ENCODE data around the gene BLTP2. TPM values are rescaled to one million over a fixed set of nuclear protein-coding genes. Genes with fewer than 3 reads are reported as not detected.

Gene BLTP2
- total RNA-seq (2021) (111 to 139 TPM (median 116 TPM) in 3 replicates), Bru-seq, nascent RNA (percentile 79 among the genes with signal in this experiment)
- long read RNA-seq, experiment 1, full-length matches to known transcripts = 96 of 313 reads
- long read RNA-seq, experiment 1, partial matches to known transcripts = 135 of 313 reads
- long read RNA-seq, experiment 1, other reads (novel, unspliced or antisense) = 82 of 313 reads
- long read RNA-seq, experiment 2, partial matches to known transcripts = 51 of 98 reads
- long read RNA-seq, experiment 2, other reads (novel, unspliced or antisense) = 47 of 98 reads
- long read RNA-seq, experiment 3, partial matches to known transcripts = 0 of 5 reads
- long read RNA-seq, experiment 3, other reads (novel, unspliced or antisense) = 2 of 5 reads

- Mint-ChIP-seq H3K27ac (peak within 1 kb of the TSS; percentile 96), H3K4me1 (peaks cover 24% of the 10 kb centered on the region), H3K4me3 (peak within 1 kb of the TSS; percentile 93), H3K27me3 (ENCODE audit: low read depth) (no peaks in the 10 kb centered on the region), H3K9me3 (no peaks in the 10 kb centered on the region), H3K36me3 (peaks cover 43% of the 10 kb centered on the region)
- DNase-seq (ENCODE audit: low spot score) = peak; percentile 95
- POLR2A ChIA-PET = interaction anchor here (0.5 to 2.4 kb wide), 10 partner anchors 14 to 105 kb away, joined by 3 to 12 read pairs (median 4); partner anchors contain the start of genes ALDOC, NEK8, PROCA1 and SDF2
- CTCF ChIA-PET = interaction anchor here (0.7 to 3.0 kb wide), 22 partner anchors 10 to 472 kb away, joined by 3 to 38 read pairs (median 5); partner anchors contain the start of genes ALDOC, IFT20, PHF12 and PIGS
- ATAC-seq = peak; percentile 98
- TF ChIP-seq E2F5 (CRISPR knock-in tag; IDR thresholded peaks at IDR 0.05) = peak; percentile 49
- TF ChIP-seq ZBTB21 (CRISPR knock-in tag; IDR thresholded peaks at IDR 0.05; ENCODE audit: borderline replicate concordance) = no peak
- TF ChIP-seq SP1 (CRISPR knock-in tag; conservative IDR thresholded peaks at IDR 0.05) = peak; percentile 97
- TF ChIP-seq ZNF423 (CRISPR knock-in tag; IDR thresholded peaks at IDR 0.05) = 0 out of 2 replicates have a peak, but pooled peaks have one; percentile 7
- TF ChIP-seq NR2C2 (CRISPR knock-in tag; IDR thresholded peaks at IDR 0.05) = no peak
- TF ChIP-seq ZNF121 (CRISPR knock-in tag; IDR thresholded peaks at IDR 0.05) = peak; percentile 63; the same call in 1 of the 2 replicates
- TF ChIP-seq KAT7 (CRISPR knock-in tag; IDR thresholded peaks at IDR 0.05; ENCODE audit: borderline replicate concordance) = no peak
- TF ChIP-seq ZNF219 (CRISPR knock-in tag; IDR thresholded peaks at IDR 0.05; ENCODE audit: borderline replicate concordance) = no peak
- TF ChIP-seq HMGXB4 (CRISPR knock-in tag; IDR thresholded peaks at IDR 0.05) = peak; percentile 67
- TF ChIP-seq TEAD1 (CRISPR knock-in tag; IDR thresholded peaks at IDR 0.05) = peak; percentile 53; the same call in 1 of the 2 replicates
- peak; percentile 72; the same call in 1 of the 2 replicates for TF ChIP-seq ZNF263 (CRISPR knock-in tag; IDR thresholded peaks at IDR 0.05; ENCODE audit: low read depth)
- TF ChIP-seq FOXK1 (CRISPR knock-in tag; IDR thresholded peaks at IDR 0.05) = peak; percentile 70
- 0 out of 2 replicates have a peak, but pooled peaks have one; percentile 31 for TF ChIP-seq MLX (CRISPR knock-in tag; IDR thresholded peaks at IDR 0.05)
- TF ChIP-seq CREM (CRISPR knock-in tag; IDR thresholded peaks at IDR 0.05) = peak; percentile 77; the same call in 1 of the 2 replicates
- TF ChIP-seq USF1 (CRISPR knock-in tag; IDR thresholded peaks at IDR 0.05) = no peak; the same call in 1 of the 2 replicates
- no peak for TF ChIP-seq NR3C1 (CRISPR knock-in tag; conservative IDR thresholded peaks at IDR 0.05; ENCODE audit: low read depth)
- TF ChIP-seq ETV6 (CRISPR knock-in tag; IDR thresholded peaks at IDR 0.05) = peak; percentile 87
- TF ChIP-seq MAX (CRISPR knock-in tag; IDR thresholded peaks at IDR 0.05) = peak; percentile 55
- peak; percentile 63; the same call in 1 of the 2 replicates for TF ChIP-seq ARID4B (CRISPR knock-in tag; IDR thresholded peaks at IDR 0.05; ENCODE audit: borderline replicate concordance)
- 0 out of 2 replicates have a peak, but pooled peaks have one; percentile 16 for TF ChIP-seq FOXP4 (CRISPR knock-in tag; IDR thresholded peaks at IDR 0.05)
- no peak for TF ChIP-seq ATF1 (CRISPR knock-in tag; IDR thresholded peaks at IDR 0.05)
Measured at GRCh38 chr17:28644787-28645575, at the start of gene BLTP2. BLTP2 (minus strand) TSS chr17:28645158; CDS start chr17:28645056, 102 bp downstream.

All from WTC11 (cell line).